HG03432 (cell line): ENCODE results near the gene SLC12A4.

Source experiments
- ATAC-seq: cut with Tn5 transposase; IDR thresholded peaks from one replicate; pipeline ENCODE4 v1.9.1; 2021; ENCODE audit warnings: mild to moderate bottlenecking, moderate library complexity; ENCODE audit not compliant: unreplicated experiment

The SLC12A4 gene

GRCh38 chr16:67907397-67908180, 60.8 kb downstream of the SLC12A4 start:
- no peak for ATAC-seq

- no peak for ATAC-seq
Measured at GRCh38 chr16:67902831-67903230, 65.6 kb downstream of the SLC12A4 start.

GRCh38 chr16:67901734-67902133, 66.7 kb downstream of the SLC12A4 start:
- no peak for ATAC-seq

- ATAC-seq = no peak
Measured at GRCh38 chr16:67897231-67897630, 71.2 kb downstream of the SLC12A4 start.

GRCh38 chr16:67893743-67894399, 74.6 kb downstream of the SLC12A4 start:
- ATAC-seq = no peak
